Smooth muscle cell of bladder (primary cell): ENCODE results near the gene EEIG2. TPM values are rescaled to one million over a fixed set of nuclear protein-coding genes. Genes with fewer than 3 reads are reported as not detected.

Source experiments
- total RNA-seq: library from RNA; depleted of rRNA; stranded (reverse); fragments of >200 nt; gene quantifications from 2 replicates; pipeline ENCODE4 v1.2.3, GENCODE V29; 2014

The EEIG2 gene
- 36.3 and 46.1 TPM in 2 replicates for total RNA-seq

DNA sequence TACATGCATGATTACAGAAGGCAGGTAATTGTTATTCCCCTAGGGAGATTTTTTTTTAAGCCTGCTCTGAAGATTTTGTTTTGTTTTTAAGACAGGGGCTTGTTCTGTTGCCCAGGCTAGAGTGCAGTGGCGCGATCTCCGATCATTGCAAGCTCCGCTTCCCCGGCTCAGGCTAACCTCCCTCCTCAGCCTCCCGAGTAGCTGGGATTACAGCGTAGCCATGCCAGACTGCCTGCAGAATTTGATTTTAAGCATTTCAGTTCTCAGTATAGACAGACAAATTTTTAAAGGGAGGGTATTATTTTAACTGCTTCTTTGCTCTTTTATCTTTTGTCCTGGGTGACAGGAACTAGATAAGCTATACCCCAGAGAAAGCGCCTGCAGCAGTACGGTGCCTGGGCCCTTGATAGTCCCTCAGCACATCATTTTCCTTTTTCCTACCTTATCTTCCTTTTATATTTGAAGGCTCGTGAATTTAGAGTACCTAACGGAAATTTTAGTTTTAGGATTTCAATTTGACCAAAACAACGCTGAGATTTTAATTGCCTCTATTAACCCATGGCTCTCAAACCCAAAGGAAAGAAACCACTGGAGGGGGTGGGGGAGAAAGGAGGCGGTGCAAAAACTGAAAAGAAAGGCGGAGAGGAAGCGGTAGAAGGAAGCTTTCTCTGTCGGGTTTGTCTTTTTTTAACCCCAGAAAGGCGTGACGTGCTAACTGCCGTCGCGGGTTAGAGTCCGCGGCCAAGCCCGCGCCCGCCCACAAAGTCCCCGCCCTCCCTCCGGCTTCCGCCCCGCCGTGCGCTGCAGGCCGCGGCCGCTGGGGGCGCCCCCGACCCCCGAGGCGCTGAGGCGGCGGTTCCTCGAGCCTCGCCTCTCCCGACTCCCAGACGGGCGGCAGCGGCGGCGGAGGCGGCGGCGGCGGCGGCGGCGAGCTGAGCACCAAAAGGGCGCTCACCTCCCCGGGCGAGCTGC lies at the start of gene EEIG2:
TSS of gene EEIG2 (plus strand) at position 886 of the 972 bp plus-strand sequence. CDS start 329 bp downstream, outside the sequence.

Other genes with a start within 250 kb of the EEIG2 start
- not detected in 2 replicates for gene NBPF6, start 109.8 kb upstream of the EEIG2 start, total RNA-seq
- gene HENMT1, start 101.0 kb downstream of the EEIG2 start, total RNA-seq = 1.8 and 2.3 TPM in 2 replicates
- gene PRPF38B, start 132.2 kb downstream of the EEIG2 start, total RNA-seq = 8.8 and 11.6 TPM in 2 replicates
- under 0.01 TPM in 2 replicates for gene FNDC7, start 152.8 kb downstream of the EEIG2 start, total RNA-seq
- 50.9 and 54.6 TPM in 2 replicates for gene STXBP3, start 186.6 kb downstream of the EEIG2 start, total RNA-seq